IPS-18c (cell line): Measurements from ENCODE around the gene DHRS3.

ENCODE experiments used
- H3K4me3 ChIP-seq: 2 replicates; pipeline ENCODE4 v1.7.0; 2013; ENCODE audit warnings: low read depth, mild to moderate bottlenecking, low read length, moderate library complexity; ENCODE audit not compliant: insufficient read depth
- H3K9me3 ChIP-seq: one replicate; pipeline ENCODE4 v1.6.1; 2013; ENCODE audit warnings: mild to moderate bottlenecking, low read length, moderate library complexity; ENCODE audit not compliant: control insufficient read depth, insufficient read depth

DHRS3 gene

GRCh38 chr1:12644237-12644636 is 26.2 kb upstream of the DHRS3 start:
- H3K9me3 ChIP-seq, result peaks cover 12% of the 10 kb centered on the region
- H3K4me3 ChIP-seq, result no peak overlapping the region

- Histone ChIP-seq H3K4me3 (no peak within 1 kb of the TSS), H3K9me3 (peaks cover 16% of the 10 kb centered on the region)
Measured at GRCh38 chr1:12643785-12644184, 25.8 kb upstream of the DHRS3 start, which contains the start of gene AADACL4. TSS of gene AADACL4 (plus strand) at chr1:12644085. CDS start at chr1:12644547, 462 bp downstream.

GRCh38 chr1:12643079-12643478 is 25.1 kb upstream of the DHRS3 start:
- Histone ChIP-seq H3K4me3 (no peak overlapping the region), H3K9me3 (peaks cover 22% of the 10 kb centered on the region)

GRCh38 chr1:12640958-12641272 is 22.9 kb upstream of the DHRS3 start:
- Histone ChIP-seq H3K9me3 (peaks cover 22% of the 10 kb centered on the region), H3K4me3 (no peak overlapping the region)

DNA sequence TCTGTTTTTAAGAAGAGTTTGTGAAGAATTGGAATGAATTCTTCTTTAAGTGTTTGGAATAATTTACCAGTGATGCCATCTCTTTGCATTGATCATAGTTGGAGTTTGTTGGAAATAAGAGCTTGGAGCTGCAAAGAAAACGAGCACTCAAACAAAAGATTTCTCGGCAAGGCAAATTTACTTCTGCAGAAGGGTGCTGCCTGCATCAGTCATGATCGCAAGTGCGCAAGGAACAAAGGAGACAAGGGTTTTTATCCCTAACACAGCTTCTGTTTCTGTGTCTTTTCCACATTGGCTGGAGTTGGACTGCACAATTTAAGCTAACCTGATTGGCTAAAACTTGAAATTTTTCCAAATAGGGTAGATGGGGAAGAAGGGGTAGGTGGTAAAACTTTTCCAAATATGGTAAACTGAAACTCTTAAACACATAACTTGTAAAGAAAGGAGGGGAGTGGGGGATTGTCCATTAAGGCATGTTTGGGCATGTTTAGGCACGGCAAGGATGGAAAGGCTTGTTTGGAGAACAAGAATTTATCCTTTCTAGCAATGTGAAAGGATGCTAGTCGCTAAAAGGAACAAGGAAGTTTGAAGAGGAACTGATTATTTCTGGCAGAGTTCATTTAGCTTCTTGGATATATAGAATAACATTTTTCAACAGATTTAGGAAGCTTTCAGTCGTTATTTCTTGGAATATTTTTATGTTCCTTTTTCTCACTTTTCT is 22.4 kb upstream of the DHRS3 start:
- H3K9me3 ChIP-seq, result peaks cover 22% of the 10 kb centered on the region
- H3K4me3 ChIP-seq, result no peak overlapping the region

GRCh38 chr1:12637693-12638092 is 19.7 kb upstream of the DHRS3 start:
- peaks cover 24% of the 10 kb centered on the region for H3K9me3 ChIP-seq
- H3K4me3 ChIP-seq, result no peak overlapping the region

GRCh38 chr1:12636098-12636950 is 18.3 kb upstream of the DHRS3 start:
- Histone ChIP-seq H3K9me3 (peaks cover 22% of the 10 kb centered on the region), H3K4me3 (no peak overlapping the region)

- Histone ChIP-seq H3K9me3 (peaks cover 20% of the 10 kb centered on the region), H3K4me3 (no peak overlapping the region)
Measured at GRCh38 chr1:12634696-12635202, 16.7 kb upstream of the DHRS3 start.

GRCh38 chr1:12634156-12634555 is 16.1 kb upstream of the DHRS3 start:
- peaks cover 14% of the 10 kb centered on the region for H3K9me3 ChIP-seq
- no peak overlapping the region for H3K4me3 ChIP-seq

GRCh38 chr1:12631571-12631970 is 13.6 kb upstream of the DHRS3 start:
- Histone ChIP-seq H3K4me3 (no peak overlapping the region), H3K9me3 (peaks cover 4% of the 10 kb centered on the region)

DNA sequence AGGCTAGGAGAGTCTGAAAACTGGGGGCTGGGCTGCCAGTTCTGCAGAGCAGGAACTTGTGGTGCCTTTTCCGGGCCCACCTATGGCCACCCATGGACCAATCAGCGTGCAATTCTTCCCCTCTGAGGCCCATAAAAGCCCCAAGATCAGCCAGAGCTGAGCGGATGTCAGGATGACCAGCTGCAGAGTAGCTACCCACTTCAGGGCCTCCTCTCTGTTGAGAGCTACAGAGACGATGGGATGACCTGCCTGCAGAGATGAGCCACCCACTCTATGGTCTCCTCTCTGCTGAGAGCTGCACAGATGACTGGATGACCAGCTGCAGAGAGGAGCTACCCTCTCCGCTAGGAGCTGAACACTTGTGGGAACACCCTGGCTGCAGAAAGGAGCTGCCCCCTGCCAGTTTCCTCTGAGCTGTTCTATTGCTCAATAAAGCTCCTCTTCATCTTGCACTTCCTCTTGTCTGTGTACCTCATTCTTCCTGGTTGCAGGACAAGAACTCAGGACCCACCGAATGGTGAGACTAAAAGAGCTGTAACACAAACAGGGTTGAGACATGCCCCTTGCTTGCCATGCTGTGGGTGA is 13.0 kb upstream of the DHRS3 start:
- no peak overlapping the region; the same call in 1 of the 2 replicates for H3K4me3 ChIP-seq

GRCh38 chr1:12629985-12630760 is 12.2 kb upstream of the DHRS3 start:
- H3K4me3 ChIP-seq, result peak overlapping the region; percentile 15; the same call in 1 of the 2 replicates
- H3K9me3 ChIP-seq, result peaks cover 2% of the 10 kb centered on the region

More for the DNA sequence above, 13.0 kb upstream of the DHRS3 start:
- H3K9me3 ChIP-seq, result peaks cover 4% of the 10 kb centered on the region

GRCh38 chr1:12629511-12629956 is 11.5 kb upstream of the DHRS3 start:
- Histone ChIP-seq H3K4me3 (no peak overlapping the region), H3K9me3 (peaks cover 2% of the 10 kb centered on the region)

- Histone ChIP-seq H3K4me3 (no peak overlapping the region), H3K9me3 (peaks cover 2% of the 10 kb centered on the region)
Measured at GRCh38 chr1:12627296-12627695, 9.3 kb upstream of the DHRS3 start.

GRCh38 chr1:12626888-12627287 is 8.9 kb upstream of the DHRS3 start:
- Histone ChIP-seq H3K4me3 (no peak overlapping the region), H3K9me3 (peaks cover 2% of the 10 kb centered on the region)

- H3K9me3 ChIP-seq, result no peaks in the 10 kb centered on the region
- no peak overlapping the region for H3K4me3 ChIP-seq
Measured at GRCh38 chr1:12625276-12625675, 7.3 kb upstream of the DHRS3 start.

DNA sequence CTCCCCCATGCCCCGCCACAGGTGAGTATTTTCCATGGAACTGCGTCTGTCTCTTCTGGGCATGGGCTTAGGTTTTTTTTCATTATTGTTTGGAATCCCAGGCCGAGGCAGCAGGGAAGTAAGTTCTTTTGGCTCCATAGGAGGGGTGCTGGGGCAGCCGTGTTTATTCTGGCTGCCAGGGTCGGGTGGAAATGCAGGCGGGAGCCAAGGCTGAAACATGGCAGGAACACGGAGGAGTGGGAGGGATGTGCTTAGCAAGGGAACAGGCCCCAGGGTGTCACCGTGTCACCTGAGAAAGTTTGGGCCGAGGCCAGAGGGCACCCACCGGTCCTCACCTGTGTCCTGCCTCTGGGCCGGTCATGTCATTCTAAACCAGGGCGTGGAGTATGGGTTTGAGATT is 4.5 kb upstream of the DHRS3 start:
- no peaks in the 10 kb centered on the region for H3K9me3 ChIP-seq
- H3K4me3 ChIP-seq, result no peak overlapping the region
